GM19328 (cell line): ENCODE measurements around the gene PTPRB.

Experiments used
- ATAC-seq: cut with Tn5 transposase; IDR thresholded peaks from one replicate; pipeline ENCODE4 v1.9.1; 2021; ENCODE audit warnings: mild to moderate bottlenecking, moderate library complexity; ENCODE audit not compliant: unreplicated experiment

PTPRB gene

DNA sequence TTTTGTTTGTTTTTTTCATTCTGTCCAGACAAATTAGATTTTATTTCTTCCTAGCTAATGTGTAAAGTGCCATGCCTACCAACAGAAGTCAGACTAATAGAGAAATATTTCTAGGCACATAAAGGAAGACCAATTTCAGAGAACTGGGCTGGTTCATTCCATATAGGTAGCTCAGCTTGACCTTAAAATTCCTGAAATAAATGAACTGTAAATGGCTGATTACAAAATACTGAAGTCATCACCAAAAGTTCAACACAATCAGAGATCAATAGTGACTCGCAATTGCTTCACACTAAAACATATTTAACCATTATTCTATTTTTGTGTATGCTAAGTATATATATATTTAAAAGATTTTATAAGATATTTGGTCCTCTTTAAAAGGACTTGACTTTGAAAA, 34.2 kb downstream of the PTPRB start:
- ATAC-seq: no peak

DNA sequence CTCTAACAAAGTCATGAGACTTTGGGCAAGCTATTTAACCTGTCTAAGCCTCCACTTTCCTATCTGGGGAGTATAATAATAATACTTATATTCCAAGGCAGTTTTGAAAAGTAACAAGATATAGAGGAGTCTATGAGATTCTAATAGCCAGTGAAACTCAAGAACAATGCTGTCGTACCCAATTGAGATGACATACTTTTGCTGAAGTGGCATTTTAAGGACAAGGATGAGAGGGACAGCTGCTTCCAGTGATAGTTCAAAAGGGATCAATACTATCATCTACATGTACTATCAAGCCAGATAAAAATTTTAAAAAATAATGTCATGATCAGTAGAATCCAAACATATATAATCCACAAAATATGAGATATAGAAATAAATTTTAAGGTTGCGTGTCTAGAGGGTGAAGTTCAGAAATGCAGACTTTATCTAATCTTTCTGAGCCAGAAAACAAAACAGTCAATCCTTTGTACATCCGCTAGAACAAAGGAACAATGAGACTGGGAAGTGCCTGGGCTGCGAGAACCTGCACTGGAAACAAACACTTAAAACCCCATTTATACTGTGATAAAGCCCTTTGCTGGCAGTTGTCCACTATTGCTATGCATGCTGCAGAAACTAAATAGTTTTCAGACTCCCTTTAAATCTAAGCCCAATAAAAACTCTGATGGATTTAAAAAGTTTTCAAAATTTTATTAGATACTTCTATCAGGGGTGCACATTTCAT, 38.6 kb downstream of the PTPRB start:
- no peak for ATAC-seq

DNA sequence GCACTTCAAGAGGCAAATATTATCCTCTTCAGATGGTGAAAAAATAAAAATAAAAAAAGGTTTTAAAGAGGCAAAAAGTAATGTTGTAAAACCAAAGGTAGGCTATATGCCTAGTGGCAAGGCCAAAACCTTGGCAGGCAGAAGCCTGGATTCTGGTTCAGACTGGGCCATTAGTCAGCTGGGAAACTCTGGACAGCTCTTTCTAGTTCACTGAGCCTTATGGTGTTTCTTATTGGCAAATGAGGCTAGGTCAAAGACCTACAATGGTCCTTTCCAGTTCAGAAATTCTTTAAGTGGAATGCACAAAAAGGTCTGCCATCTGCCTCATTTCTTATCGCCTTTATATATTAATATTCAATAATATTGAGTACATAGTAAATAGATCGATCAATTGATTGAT, 44.6 kb downstream of the PTPRB start:
- ATAC-seq: no peak

DNA sequence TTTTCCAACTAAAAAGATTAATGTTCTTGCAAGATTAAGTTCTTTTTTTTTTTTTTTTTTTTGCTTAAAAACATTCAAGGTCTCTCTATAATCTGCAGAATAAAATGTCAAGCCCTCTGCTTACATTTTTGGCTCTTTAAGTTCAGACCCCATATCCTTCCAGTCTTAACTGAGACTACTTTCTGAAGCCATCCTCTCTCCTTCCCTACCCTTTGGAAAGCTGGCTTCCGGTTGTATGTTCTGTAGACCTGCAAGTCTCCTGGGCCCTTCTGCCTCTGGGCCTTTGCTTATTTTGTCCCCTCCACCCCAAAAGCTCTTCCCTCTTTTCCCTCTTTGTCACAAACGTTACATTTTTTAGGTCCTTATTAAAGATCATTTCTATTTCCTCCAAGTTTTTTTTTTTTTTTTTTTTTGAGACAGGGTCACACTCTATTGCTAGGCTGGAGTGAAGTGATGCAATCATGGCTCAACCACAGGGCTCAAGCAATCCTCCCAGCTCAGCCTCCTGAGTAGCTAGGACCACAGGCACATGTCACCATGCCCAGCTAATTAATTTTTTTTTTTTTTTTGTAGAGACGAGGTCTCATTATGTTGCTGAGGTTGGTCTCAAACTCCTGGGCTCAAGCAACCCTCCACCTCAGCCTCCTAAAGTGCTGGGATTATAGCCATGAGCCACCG, 46.5 kb downstream of the PTPRB start:
- ATAC-seq: no peak

DNA sequence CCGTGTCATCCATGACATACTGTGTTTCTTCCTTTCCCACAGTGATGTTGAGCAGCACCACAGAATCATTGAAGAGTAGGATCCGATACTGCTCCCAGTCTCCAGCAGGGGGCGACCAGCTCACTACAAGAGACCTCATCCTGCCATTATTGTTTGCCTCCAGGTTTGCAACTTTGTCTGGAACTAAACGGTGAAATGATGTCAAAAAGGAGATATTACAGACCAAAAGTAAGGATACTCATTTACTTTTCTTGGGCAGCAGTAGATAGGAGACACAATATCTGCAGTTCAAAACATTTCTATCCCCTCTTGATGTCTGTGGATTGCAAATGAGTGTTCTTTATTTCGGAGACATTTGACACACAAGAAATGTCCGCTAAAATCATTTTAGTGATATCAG, 47.2 kb downstream of the PTPRB start:
- ATAC-seq: peak; percentile 87

GRCh38 chr12:70584332-70584731, 52.9 kb downstream of the PTPRB start:
- ATAC-seq: no peak

- ATAC-seq: no peak
Observed at GRCh38 chr12:70583251-70583650, 54.0 kb downstream of the PTPRB start.

DNA sequence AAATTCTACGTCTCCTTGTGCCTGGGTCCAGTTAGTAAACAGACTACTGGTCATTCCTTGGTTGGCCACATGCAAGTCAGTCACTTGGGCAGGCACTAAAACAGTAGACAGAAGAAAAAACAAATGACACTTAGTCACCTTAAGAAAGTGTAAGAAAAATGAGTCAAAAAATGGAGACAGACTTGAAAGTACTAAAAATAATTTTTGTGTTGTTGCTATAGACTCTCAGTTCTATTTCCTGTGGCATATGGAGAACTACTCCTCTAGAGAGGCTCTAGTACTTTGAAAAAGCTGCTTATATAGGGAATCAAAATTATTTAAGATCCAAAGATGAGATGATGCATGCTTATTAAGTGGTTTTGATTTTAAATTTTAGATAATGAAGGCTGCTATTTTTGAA, 56.0 kb downstream of the PTPRB start:
- ATAC-seq: no peak

- ATAC-seq: no peak
Observed at GRCh38 chr12:70577283-70577634, 60.0 kb downstream of the PTPRB start.

- peak; percentile 57 for ATAC-seq
Observed at GRCh38 chr12:70576341-70577282, 60.6 kb downstream of the PTPRB start.

DNA sequence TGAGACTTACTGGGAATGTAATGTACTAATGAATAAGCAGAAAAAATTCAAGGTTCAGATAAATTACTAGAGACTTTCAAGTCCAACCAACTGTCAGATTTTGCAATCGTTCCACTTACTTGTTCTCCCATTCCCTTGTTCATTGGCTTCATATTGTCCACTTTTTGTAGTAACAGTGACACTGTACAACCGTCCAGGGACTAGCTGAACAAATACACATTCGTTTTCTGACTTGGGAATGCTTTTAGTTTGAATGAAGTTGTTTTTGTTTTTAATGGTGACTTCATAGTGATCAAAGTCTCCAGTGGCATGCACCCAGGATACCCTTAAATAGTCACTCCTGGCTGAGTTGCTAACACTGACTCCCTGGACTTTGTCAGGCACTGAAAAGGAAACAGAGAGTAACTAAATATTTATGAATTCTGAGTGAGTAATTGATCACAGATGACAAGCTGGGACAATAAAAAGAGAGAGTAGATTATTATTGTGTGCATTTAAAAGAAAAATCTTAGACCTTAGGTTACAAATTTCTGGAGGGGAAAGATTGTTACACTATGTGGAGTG, 65.4 kb downstream of the PTPRB start:
- ATAC-seq: no peak

GRCh38 chr12:70571029-70571428, 66.2 kb downstream of the PTPRB start:
- no peak for ATAC-seq

- ATAC-seq: no peak
Observed at GRCh38 chr12:70561550-70561949, 75.7 kb downstream of the PTPRB start.

DNA sequence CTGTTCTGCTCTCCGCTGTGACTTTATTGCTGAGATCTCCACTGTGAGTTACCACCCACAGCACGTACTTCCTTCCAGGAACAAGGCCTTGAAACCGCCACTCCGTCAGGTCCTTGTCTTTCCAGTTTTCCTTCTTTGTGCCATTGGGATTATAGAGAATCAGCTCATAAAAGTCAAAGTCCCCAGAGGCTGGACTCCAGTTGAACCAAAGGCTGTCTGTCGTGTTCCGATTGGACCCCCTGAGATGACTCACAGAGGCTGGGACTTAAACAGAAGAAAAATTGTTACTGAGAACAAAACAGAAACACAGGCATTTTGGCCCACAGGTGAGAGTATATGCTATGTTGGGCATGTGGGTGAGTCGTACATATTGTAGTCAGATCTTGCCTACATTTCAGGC, 76.6 kb downstream of the PTPRB start:
- ATAC-seq: no peak

- ATAC-seq: no peak
Observed at GRCh38 chr12:70559390-70559789, 77.8 kb downstream of the PTPRB start.

- no peak for ATAC-seq
Observed at GRCh38 chr12:70557583-70558191, 79.5 kb downstream of the PTPRB start.

- no peak for ATAC-seq
Observed at GRCh38 chr12:70556179-70556869, 80.9 kb downstream of the PTPRB start.

DNA sequence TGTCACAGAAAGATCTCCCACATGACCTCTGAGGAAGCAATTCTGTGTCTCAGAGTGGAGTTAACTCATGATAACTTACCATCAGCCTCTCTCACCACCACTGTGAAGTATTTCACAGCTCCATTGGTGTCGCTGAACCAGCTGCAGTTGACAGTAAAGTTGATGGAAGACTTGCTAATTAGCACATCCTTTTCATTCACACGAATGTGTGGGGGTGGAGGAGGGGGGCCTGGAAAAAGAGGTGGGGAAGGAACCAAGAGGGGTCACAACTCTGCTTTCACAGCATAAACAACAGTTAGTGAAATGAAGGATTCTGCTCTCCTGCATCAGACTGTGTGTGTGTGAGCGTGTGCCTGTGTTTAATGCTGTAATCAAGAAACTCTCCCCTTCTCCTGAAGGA, 82.1 kb downstream of the PTPRB start:
- ATAC-seq: no peak

- no peak for ATAC-seq
Observed at GRCh38 chr12:70553391-70553859, 83.8 kb downstream of the PTPRB start.

DNA sequence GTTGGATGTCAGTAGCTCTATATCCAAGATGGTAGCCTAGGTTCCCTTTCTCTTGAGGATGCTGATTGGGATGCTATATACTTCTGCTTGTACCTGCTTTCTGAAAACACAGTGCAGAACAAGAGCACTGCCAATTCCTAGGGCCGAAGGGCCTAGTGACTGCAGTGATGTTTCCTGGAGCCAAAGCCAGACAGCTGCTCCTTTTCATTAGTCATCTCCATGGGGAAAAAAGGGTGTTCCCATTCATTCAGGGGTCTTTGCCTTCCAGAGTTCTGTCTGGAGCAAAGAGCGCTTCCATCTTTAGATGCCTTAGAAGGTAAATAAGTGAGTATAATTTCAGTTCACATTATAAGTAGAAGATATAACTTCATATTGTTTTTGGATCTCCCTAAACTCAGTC, 85.5 kb downstream of the PTPRB start:
- no peak for ATAC-seq
